ENCODE measurements around the gene EFR3B.

EFR3B gene

GRCh38 chr2:25122367-25122766 lies 80.5 kb downstream of the EFR3B start:
- TF ChIP-seq CREB5 (CRISPR knock-in tag; IDR thresholded peaks at IDR 0.05; ENCODE audit: low read depth): no peak
- TF ChIP-seq, protein P1, sequence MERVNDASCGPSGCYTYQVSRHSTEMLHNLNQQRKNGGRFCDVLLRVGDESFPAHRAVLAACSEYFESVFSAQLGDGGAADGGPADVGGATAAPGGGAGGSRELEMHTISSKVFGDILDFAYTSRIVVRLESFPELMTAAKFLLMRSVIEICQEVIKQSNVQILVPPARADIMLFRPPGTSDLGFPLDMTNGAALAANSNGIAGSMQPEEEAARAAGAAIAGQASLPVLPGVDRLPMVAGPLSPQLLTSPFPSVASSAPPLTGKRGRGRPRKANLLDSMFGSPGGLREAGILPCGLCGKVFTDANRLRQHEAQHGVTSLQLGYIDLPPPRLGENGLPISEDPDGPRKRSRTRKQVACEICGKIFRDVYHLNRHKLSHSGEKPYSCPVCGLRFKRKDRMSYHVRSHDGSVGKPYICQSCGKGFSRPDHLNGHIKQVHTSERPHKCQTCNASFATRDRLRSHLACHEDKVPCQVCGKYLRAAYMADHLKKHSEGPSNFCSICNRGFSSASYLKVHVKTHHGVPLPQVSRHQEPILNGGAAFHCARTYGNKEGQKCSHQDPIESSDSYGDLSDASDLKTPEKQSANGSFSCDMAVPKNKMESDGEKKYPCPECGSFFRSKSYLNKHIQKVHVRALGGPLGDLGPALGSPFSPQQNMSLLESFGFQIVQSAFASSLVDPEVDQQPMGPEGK (CRISPR knock-in tag; IDR thresholded peaks at IDR 0.05; ENCODE audit: borderline replicate concordance): no peak
- TF ChIP-seq ARNTL (CRISPR knock-in tag; IDR thresholded peaks at IDR 0.05; ENCODE audit: borderline replicate concordance, low read depth): no peak
- no peak for TF ChIP-seq TCF4 (CRISPR knock-in tag; IDR thresholded peaks at IDR 0.05; ENCODE audit: borderline replicate concordance)
- no peak for ATAC-seq

DNA sequence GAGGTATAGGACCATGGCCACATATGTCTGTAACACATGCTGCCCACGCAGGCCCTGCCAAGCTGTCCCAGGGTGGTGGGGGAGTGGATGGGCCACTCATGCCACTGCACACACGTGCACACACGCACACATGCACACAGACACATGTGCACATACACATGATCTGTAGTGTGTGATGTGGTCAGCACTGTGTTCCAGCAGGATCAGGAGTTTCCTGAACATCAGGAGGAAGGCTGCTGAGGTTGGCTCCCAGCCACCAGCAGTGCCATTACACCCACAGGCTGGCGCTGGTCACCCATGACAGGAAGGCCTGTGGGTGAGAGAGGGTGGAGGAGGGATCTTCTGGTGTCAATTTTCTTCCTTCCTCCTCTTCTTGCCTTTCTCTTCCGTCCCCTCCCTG lies 81.8 kb downstream of the EFR3B start:
- TF ChIP-seq TCF4 (CRISPR knock-in tag; IDR thresholded peaks at IDR 0.05; ENCODE audit: borderline replicate concordance) (no peak), TOX (CRISPR knock-in tag; IDR thresholded peaks at IDR 0.05; ENCODE audit: borderline replicate concordance) (no peak), PPARA (CRISPR knock-in tag; IDR thresholded peaks at IDR 0.05; ENCODE audit: borderline replicate concordance) (no peak), CSRNP3 (CRISPR knock-in tag; IDR thresholded peaks at IDR 0.05) (no peak), ZNF565 (CRISPR knock-in tag; conservative IDR thresholded peaks at IDR 0.05; ENCODE audit: low read depth) (no peak), ZNF8 (CRISPR knock-in tag; IDR thresholded peaks at IDR 0.05) (no peak), BACH2 (CRISPR knock-in tag; IDR thresholded peaks at IDR 0.05; ENCODE audit: borderline replicate concordance) (no peak), OSR1 (CRISPR knock-in tag; IDR thresholded peaks at IDR 0.05) (no peak), ESRRG (CRISPR knock-in tag; IDR thresholded peaks at IDR 0.05) (no peak), ARNTL (CRISPR knock-in tag; IDR thresholded peaks at IDR 0.05; ENCODE audit: borderline replicate concordance, low read depth) (no peak), ZC3H10 (CRISPR knock-in tag; IDR thresholded peaks at IDR 0.05) (no peak), ISL1 (CRISPR knock-in tag; IDR thresholded peaks at IDR 0.05) (no peak), TSHZ2 (CRISPR knock-in tag; IDR thresholded peaks at IDR 0.05) (no peak), SNAI2 (CRISPR knock-in tag; IDR thresholded peaks at IDR 0.05) (no peak)
- TF ChIP-seq, protein P2, sequence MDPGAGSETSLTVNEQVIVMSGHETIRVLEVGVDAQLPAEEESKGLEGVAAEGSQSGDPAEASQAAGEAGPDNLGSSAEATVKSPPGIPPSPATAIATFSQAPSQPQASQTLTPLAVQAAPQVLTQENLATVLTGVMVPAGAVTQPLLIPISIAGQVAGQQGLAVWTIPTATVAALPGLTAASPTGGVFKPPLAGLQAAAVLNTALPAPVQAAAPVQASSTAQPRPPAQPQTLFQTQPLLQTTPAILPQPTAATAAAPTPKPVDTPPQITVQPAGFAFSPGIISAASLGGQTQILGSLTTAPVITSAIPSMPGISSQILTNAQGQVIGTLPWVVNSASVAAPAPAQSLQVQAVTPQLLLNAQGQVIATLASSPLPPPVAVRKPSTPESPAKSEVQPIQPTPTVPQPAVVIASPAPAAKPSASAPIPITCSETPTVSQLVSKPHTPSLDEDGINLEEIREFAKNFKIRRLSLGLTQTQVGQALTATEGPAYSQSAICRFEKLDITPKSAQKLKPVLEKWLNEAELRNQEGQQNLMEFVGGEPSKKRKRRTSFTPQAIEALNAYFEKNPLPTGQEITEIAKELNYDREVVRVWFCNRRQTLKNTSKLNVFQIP (CRISPR knock-in tag; IDR thresholded peaks at IDR 0.05; ENCODE audit: borderline replicate concordance, low read depth): no peak
- no peak for ATAC-seq

- TF ChIP-seq PPARA (CRISPR knock-in tag; IDR thresholded peaks at IDR 0.05; ENCODE audit: borderline replicate concordance) (no peak), GLIS3 (CRISPR knock-in tag; IDR thresholded peaks at IDR 0.05) (no peak), TSHZ2 (CRISPR knock-in tag; IDR thresholded peaks at IDR 0.05) (no peak), ZFP30 (CRISPR knock-in tag; IDR thresholded peaks at IDR 0.05) (no peak), TOX (CRISPR knock-in tag; IDR thresholded peaks at IDR 0.05; ENCODE audit: borderline replicate concordance) (no peak), SNAI2 (CRISPR knock-in tag; IDR thresholded peaks at IDR 0.05) (no peak), TCF4 (CRISPR knock-in tag; IDR thresholded peaks at IDR 0.05; ENCODE audit: borderline replicate concordance) (no peak), CSDC2 (CRISPR knock-in tag; IDR thresholded peaks at IDR 0.05) (no peak), ZNF8 (CRISPR knock-in tag; IDR thresholded peaks at IDR 0.05) (no peak), OSR1 (CRISPR knock-in tag; IDR thresholded peaks at IDR 0.05) (no peak), ISL1 (CRISPR knock-in tag; IDR thresholded peaks at IDR 0.05) (no peak), ZC3H10 (CRISPR knock-in tag; IDR thresholded peaks at IDR 0.05) (no peak), BACH2 (CRISPR knock-in tag; IDR thresholded peaks at IDR 0.05; ENCODE audit: borderline replicate concordance) (no peak), ESRRG (CRISPR knock-in tag; IDR thresholded peaks at IDR 0.05) (no peak)
- TF ChIP-seq, protein P1 (CRISPR knock-in tag; IDR thresholded peaks at IDR 0.05; ENCODE audit: borderline replicate concordance): no peak
- TF ChIP-seq, protein P2 (CRISPR knock-in tag; IDR thresholded peaks at IDR 0.05; ENCODE audit: borderline replicate concordance, low read depth): no peak
- ATAC-seq: no peak
Measured at GRCh38 chr2:25125189-25125588, 83.3 kb downstream of the EFR3B start.

Measured in SK-N-SH treated with all-trans-retinoic acid at 6 μM for 48 hours (cell line).